ENCODE measurements around the gene SHISAL1. TPM values are rescaled to one million over a fixed set of nuclear protein-coding genes. Genes with fewer than 3 reads are reported as not detected.

The SHISAL1 gene
- total and polyA plus RNA-seq, 2 donors: 5.1 to 21.1 TPM

- Histone ChIP-seq H3K4me1 (ENCODE audit: insufficient read depth) (no peaks in the 10 kb centered on the region), H3K4me3 (ENCODE audit: low read depth, low read length) (no peak overlapping the region), H3K27ac (ENCODE audit: low read depth) (no peak overlapping the region), H3K36me3 (ENCODE audit: insufficient read depth) (no peaks in the 10 kb centered on the region)
- 97% methylated on average over 2 of the region's 2 CpGs for WGBS
- no peak for DNase-seq (ENCODE audit: extremely low spot score)
These were observed 118.2 kb downstream of the SHISAL1 start for GRCh38 chr22:44194569-44194968.

Other genes starting within 250 kb of the SHISAL1 start
- gene PARVG, start 132.0 kb downstream of the SHISAL1 start, total RNA-seq: 5.8 TPM
- 8.5 TPM for gene PARVG, start 132.0 kb downstream of the SHISAL1 start, polyA plus RNA-seq
- gene RTL6, start 185.3 kb upstream of the SHISAL1 start, total RNA-seq: 17.0 TPM
- gene RTL6, start 185.3 kb upstream of the SHISAL1 start, polyA plus RNA-seq: 31.6 TPM

All from urinary bladder (tissue), 4 donors.